Activated CD4-positive, alpha-beta T cell treated with anti-CD3 and anti-CD28 coated beads for 4 hours (primary cell): ENCODE data around the gene MAFF.
"Not testable (repeated sequence)": the region's sequence is repeated elsewhere in the genome, so short reads cannot be mapped to it uniquely, and the experiment has no call there.

ENCODE experiments used
- DNase-seq, 2 donors: peaks; one replicate each; pipeline ENCODE4 v3.0.0-alpha.2; 2020

The MAFF gene

DNA sequence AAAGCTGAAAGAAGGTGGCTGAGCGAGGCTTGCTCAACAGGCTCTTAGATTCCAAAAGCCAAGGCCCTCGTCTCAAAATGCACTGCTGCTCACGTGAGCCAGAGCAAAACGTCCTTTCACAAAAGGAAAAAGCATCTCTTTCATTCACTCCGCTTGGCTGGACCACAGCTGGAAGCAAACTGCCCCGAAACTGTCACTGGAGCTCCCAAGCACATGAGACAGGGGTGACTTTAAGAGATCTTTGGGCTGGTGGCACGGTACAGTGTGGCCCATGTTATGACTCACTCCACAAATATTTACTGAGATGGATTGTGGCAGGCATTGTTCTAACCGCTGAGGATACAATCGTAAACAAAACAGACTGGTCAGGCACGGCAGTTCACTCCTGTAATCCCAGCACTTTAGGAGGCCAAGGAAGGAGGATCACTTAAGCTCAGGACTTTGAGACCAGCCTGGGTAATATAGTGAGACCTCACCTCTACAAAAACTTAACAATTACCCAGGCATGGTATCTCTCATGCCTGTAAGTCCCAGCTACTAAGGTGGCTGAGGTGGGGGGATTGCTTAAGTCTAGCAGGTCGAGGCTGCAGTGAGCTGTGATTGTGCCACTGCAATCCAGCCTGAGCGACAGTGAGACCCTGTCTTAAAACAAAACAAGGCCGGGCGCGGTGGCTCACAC lies 23.7 kb upstream of the MAFF start:
- no peak for DNase-seq

DNA sequence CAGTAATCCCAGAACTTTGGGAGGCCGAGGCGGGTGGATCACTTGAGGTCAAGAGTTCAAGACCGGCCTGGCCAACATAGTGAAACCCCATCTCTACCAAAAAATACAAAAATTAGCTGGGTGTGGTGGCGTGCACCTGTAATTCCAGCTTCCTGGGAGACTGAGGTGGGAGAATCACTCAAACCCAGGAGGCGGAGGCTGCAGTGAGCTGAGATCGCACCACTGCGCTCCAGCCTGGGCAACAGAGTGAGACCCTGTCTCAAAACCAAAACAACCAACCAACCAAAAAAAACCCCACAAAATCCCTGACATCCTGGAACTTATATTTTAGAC lies 23.2 kb upstream of the MAFF start:
- not testable (repeated sequence) for DNase-seq

DNA sequence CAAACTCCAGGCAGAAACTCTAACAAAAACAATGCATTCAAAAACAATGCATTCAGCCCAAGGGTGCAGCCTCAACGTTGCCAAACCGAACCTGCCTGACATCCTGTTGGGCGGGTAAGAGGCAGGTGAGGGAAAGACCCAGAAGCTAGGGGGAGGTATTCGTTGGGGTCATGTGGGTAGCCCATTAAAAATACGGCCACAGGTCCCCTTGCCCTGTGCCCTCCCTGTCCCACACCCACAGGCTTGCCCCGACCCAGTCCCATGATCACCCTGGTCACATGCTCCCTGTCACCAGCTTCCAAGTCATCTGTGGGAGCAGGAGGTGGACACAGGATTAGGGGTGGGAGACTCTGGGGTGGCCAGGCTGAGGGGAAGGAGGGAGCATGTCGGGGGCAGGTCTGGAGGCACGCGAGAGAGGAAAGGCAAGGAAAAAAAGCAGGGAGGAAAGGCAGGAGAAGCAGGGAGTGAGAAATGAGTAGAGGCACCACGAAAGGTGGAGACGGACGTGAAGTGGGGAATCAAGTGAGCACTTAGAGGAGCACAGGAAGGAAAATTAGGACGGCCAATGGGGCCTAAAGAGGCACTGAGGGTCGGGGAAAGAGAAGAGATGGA lies 20.8 kb upstream of the MAFF start:
- DNase-seq = peak in 1 of 2 donors; percentile 19

GRCh38 chr22:38181453-38182200 lies 20.2 kb upstream of the MAFF start, which contains the start of gene PLA2G6:
PLA2G6 (minus strand) TSS chr22:38181830; CDS start chr22:38169426, 12,404 bp downstream.
- peak; percentile 94 to 95 for DNase-seq

GRCh38 chr22:38184788-38185187 lies 17.0 kb upstream of the MAFF start:
- DNase-seq = no peak

DNA sequence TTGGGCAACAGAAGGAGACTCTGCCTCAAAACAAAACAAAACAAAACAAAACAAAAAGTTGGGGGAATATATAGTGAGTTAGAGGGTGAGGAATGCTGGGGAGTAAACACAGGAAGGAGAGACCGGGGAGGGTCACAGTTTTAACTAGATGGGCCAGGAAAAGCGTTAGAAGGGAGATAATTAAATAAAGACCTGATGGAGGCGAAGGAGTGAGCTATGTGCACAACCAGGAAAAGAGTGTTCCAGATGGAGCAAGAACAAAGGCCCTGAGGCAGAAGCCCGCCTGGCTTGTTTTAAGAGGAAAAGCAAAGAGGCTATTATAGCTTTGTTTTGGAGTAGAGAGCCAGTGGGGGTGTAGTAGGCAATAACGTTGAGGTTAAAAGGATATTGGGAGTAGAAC lies 15.4 kb upstream of the MAFF start:
- DNase-seq = no peak

- no peak for DNase-seq
Measured at GRCh38 chr22:38187413-38188212, 14.2 kb upstream of the MAFF start.

GRCh38 chr22:38189104-38189503 lies 12.7 kb upstream of the MAFF start:
- no peak for DNase-seq

- no peak for DNase-seq
Measured at GRCh38 chr22:38190581-38190980, 11.2 kb upstream of the MAFF start.

GRCh38 chr22:38191055-38191454 lies 10.7 kb upstream of the MAFF start:
- DNase-seq = no peak

GRCh38 chr22:38191731-38192474 lies 9.9 kb upstream of the MAFF start:
- no peak for DNase-seq

DNA sequence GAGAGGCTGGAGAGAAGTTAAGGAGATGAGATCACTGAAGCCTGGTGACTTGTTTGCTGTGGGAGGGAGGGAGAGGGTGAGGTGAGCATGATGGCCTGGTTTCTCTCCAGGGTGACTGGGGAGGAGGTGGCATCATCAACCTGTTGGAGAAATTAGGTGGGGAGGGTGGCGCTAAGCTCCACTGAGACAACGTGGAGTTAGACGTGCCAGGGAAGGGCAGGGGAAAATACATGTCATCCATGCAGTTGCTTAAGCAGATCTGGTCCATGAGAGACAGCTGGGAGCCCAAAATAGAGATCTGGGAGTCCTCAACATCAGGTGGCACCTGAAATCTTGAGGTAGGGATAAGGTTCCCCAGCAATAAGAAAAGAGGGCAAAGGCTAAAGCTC lies 9.3 kb upstream of the MAFF start:
- no peak for DNase-seq

DNA sequence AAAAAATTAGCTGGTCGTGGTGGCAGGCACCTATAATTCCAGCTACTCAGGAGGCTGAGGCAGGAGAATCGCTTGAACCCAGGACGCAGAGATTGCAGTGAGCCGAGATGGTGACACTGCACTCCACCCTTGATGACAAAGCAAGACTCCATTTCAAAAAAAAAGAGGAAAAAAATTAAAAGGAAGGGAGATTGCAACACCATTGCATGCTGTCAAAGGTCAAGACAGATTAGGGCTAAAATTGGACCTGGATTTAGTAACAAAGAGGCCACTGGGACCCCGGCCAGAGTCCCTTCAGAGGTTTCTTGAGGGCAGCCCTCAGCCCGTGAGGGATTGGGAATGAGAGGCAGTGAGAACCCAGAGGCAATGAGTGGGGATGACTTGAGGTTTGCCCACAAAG lies 8.2 kb upstream of the MAFF start:
- no peak for DNase-seq

DNA sequence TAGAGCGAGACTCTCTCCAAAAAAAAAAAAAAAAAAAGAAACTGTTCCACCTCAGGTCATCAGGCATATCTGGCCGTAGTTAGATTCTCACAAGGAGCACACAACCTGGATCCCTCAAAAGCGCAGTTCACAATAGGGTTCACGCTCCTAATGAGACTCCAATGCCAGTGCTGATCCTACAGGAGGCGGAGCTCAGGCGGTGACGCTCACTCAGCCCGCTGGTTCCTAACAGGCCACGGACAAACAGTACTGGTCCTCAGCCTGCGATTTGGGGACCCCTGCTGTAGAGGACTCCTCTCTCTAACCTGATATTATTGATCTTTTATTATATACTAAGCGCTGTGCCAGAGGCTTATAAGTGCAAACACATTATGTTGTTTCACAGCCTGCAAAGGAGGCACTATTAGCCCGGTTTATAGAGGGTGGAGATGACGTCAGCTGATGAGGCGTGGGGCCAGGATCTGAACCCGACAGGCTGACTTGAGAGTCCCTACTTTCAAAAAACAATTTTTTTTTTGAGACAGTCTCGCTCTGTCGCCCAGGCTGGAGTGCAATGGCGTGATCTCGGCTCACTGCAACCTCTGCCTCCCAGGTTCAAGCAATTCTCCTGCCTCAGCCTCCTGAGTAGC lies 4.9 kb upstream of the MAFF start:
- DNase-seq = no peak

DNA sequence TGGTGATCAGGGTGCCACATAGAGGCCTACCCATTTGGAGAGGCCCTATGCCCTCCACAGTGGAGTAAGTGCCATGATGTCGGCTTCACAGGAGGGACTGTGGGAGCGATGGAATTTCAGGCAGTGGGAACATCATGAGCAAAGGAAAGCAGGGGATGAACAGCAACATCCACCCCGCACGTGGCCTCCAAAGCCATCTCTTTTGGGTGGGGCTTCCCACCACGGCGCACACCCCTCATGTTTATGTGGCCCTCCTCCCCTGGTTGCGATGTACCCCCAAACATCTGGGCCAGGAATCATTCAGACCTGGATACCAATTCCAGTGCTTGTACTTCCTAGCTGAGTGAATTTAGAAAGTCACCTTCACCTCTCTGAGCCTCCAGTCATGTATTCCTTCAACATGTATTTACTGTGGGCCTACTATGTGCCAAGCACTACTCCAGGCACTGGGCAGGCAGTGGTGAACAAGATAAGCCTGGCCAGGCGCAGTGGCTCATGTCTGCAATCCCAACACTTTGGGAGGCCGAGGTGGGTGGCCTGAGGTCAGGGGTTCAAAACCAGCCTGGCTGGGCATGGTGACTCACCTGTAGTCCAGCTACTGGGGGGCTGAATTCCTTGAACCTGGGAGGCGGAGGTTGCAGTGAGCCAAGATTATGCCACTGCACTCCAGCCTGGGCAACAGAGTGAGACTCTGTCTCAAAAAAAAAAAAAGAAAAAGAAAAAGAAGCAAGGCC lies 1.8 kb upstream of the MAFF start:
- no peak for DNase-seq

DNA sequence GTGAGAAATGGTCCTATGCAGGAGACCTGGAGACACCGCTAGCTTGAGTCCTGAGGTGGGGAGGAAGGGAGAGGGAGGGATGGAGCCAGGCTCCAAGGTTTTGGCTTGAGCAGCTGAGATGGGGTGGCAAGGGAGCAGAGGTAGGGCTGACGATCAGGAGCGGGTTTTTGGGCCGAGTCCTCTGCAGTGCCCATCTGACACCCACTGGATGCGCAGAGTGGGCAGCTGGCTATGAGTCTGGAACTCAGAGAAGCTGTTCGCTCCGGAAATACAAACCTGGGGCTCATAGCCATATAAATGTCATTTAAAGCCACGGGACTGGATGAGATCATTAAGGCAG lies 453 bp upstream of the MAFF start:
- DNase-seq = peak in 1 of 2 donors; percentile 12

DNA sequence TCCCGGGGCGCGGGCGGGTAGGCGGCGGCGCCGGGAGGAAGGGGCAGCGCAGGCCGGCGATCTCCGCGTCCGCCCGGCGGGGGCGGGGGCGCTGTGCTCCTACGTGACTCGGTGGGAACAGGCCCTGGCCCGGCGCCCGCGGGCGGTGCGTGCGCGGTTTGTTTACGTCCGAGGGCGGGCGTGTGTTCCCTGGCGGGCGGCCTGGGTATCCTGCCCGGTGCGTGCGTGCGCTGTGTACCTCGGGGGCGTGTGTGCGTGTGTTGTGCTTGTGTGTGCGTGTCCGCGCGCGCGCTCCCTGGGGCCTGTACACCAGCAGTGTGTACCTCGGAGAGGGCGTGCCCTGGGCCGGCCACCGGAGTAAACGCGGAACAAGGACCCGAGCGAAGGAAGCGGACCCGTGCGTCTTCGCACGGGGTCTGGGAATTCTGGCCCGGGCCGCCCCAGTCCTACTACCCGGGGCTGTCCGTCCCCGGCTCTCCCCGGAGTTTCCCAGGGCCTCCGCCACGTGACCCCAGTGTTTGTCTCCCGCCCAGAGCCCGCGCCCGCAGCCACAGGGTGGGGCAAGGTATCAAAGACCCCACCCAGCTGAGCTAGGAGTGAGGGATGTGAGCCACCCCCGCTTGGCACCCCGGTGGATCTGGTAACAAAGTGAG lies 769 bp downstream of the MAFF start:
- DNase-seq = peak; percentile 35 to 55

- DNase-seq = peak in 1 of 2 donors; percentile 32
Measured at GRCh38 chr22:38203090-38203810, 1.5 kb downstream of the MAFF start.

- DNase-seq = no peak
Measured at GRCh38 chr22:38203855-38204514, 2.2 kb downstream of the MAFF start.

DNA sequence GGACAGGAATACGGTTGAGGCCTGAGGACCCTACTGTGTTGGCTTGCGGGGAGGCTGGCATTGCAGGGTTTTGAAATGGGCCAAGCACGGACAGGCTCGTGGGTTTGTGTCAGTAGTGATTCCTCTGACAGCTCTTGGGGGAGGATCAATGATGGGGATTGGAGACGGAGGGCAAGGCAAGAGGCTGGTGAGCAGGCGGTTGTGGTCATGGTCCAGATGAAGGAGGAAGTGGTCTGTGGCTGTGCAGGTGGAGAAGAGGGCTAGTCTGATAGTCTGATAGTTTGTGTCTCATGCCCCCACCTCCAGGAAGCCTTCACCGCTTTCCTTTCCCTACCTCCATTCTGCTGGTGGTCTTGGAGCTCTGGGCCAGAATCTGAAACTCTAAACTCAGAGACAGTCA lies 3.0 kb downstream of the MAFF start:
- DNase-seq = no peak
